Prostate gland (tissue), 2 donors: ENCODE results near the gene PTPN2.
"Not testable (repeated sequence)": the region's sequence is repeated elsewhere in the genome, so short reads cannot be mapped to it uniquely, and the experiment has no call there.

ENCODE experiments used
- CTCF ChIP-seq, 4 experiments: fragments of 200-600 bp in 2 of 4; fragments of 450-650 bp in 2 of 4; sonication (generic) in 2 of 4; IDR thresholded peaks; 1 replicate in 3 of 4; 2 replicates in 1 of 4; pipeline ENCODE4 v1.5.1; 2016 to 2019; ENCODE audit warnings: antibody characterized with exemption in 4 of 4, mild to moderate bottlenecking in 2 of 4, moderate library complexity in 2 of 4
- POLR2AphosphoS5 ChIP-seq: sonication (generic); formaldehyde crosslinking; IDR thresholded peaks from one replicate; pipeline ENCODE4 v1.6.1; 2017; ENCODE audit warnings: antibody characterized with exemption

- TF ChIP-seq CTCF (IDR thresholded peaks at IDR 0.05); POLR2AphosphoS5: not testable (repeated sequence)
Observed at GRCh38 chr18:12901208-12901607, 17.2 kb upstream of the PTPN2 start.
